ENCODE measurements around the gene ZNF532.

GRCh38 chr18:58978916-58979315 is 114.2 kb downstream of the ZNF532 start:
- no peak for TF ChIP-seq CTCF (IDR thresholded peaks at IDR 0.05; ENCODE audit: low read depth, low read length)
- TF ChIP-seq, protein P1, sequence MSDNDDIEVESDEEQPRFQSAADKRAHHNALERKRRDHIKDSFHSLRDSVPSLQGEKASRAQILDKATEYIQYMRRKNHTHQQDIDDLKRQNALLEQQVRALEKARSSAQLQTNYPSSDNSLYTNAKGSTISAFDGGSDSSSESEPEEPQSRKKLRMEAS (IDR thresholded peaks at IDR 0.05; ENCODE audit: low read depth, low read length), result no peak
